GM19043 (cell line): Measurements from ENCODE around the gene ZCCHC7.
"Not testable (repeated sequence)": the region's sequence is repeated elsewhere in the genome, so short reads cannot be mapped to it uniquely, and the experiment has no call there.

ENCODE experiments used
- ATAC-seq: cut with Tn5 transposase; IDR thresholded peaks from one replicate; pipeline ENCODE4 v1.9.1; 2021; ENCODE audit warnings: low read depth; ENCODE audit not compliant: unreplicated experiment

The ZCCHC7 gene

GRCh38 chr9:37119360-37119759, 1.0 kb upstream of the ZCCHC7 start:
- ATAC-seq: no peak

- ATAC-seq: peak; percentile 10
Measured at GRCh38 chr9:37120843-37121335, 515 bp downstream of the ZCCHC7 start.

GRCh38 chr9:37121881-37122280, 1.5 kb downstream of the ZCCHC7 start:
- no peak for ATAC-seq

- ATAC-seq: no peak
Measured at GRCh38 chr9:37126214-37126788, 5.9 kb downstream of the ZCCHC7 start.

- ATAC-seq: no peak
Measured at GRCh38 chr9:37127018-37127417, 6.6 kb downstream of the ZCCHC7 start.

GRCh38 chr9:37128051-37128450, 7.7 kb downstream of the ZCCHC7 start:
- no peak for ATAC-seq

GRCh38 chr9:37134166-37134565, 13.8 kb downstream of the ZCCHC7 start:
- no peak for ATAC-seq

- ATAC-seq: no peak
Measured at GRCh38 chr9:37141015-37141414, 20.6 kb downstream of the ZCCHC7 start.

GRCh38 chr9:37144762-37145161, 24.4 kb downstream of the ZCCHC7 start:
- ATAC-seq: no peak

- no peak for ATAC-seq
Measured at GRCh38 chr9:37146410-37146809, 26.0 kb downstream of the ZCCHC7 start.

GRCh38 chr9:37148181-37148580, 27.8 kb downstream of the ZCCHC7 start:
- no peak for ATAC-seq

- no peak for ATAC-seq
Measured at GRCh38 chr9:37149666-37150308, 29.4 kb downstream of the ZCCHC7 start.

GRCh38 chr9:37150415-37150814, 30.0 kb downstream of the ZCCHC7 start:
- ATAC-seq: no peak

- no peak for ATAC-seq
Measured at GRCh38 chr9:37151812-37152211, 31.4 kb downstream of the ZCCHC7 start.

- no peak for ATAC-seq
Measured at GRCh38 chr9:37152365-37152764, 32.0 kb downstream of the ZCCHC7 start.

GRCh38 chr9:37155601-37156000, 35.2 kb downstream of the ZCCHC7 start:
- no peak for ATAC-seq

GRCh38 chr9:37156205-37156604, 35.8 kb downstream of the ZCCHC7 start:
- no peak for ATAC-seq

- ATAC-seq: no peak
Measured at GRCh38 chr9:37156781-37157356, 36.5 kb downstream of the ZCCHC7 start.

- no peak for ATAC-seq
Measured at GRCh38 chr9:37157726-37158377, 37.5 kb downstream of the ZCCHC7 start.

- ATAC-seq: no peak
Measured at GRCh38 chr9:37163299-37163698, 42.9 kb downstream of the ZCCHC7 start.

GRCh38 chr9:37164335-37164734, 44.0 kb downstream of the ZCCHC7 start:
- not testable (repeated sequence) for ATAC-seq

- no peak for ATAC-seq
Measured at GRCh38 chr9:37165644-37166043, 45.3 kb downstream of the ZCCHC7 start.
